GM12878 (cell line): ENCODE data around the gene OPRPN. TPM values are rescaled to one million over a fixed set of nuclear protein-coding genes. Genes with fewer than 3 reads are reported as not detected.

Experiments
- ASH2L ChIP-seq: fragments of 300-600, 200-600 bp; sonication (generic); IDR thresholded peaks from 2 replicates; pipeline ENCODE4 v1.6.1; 2017; ENCODE audit warnings: low read depth, mild to moderate bottlenecking, borderline replicate concordance
- BCL11A ChIP-seq: IDR thresholded peaks from 2 replicates; pipeline ENCODE4 v1.6.1; 2011; ENCODE audit warnings: low read depth, low read length
- BHLHE40 ChIP-seq, 2 experiments: fragments of 450-650 bp in 1 of 2; IDR thresholded peaks; 2 replicates each; pipeline ENCODE4 v1.6.1; 2011 to 2017; ENCODE audit warnings: low read depth in 2 of 2, borderline replicate concordance in 1 of 2, improper control_type of control experiment in 1 of 2, low read length in 1 of 2, mild to moderate bottlenecking in 1 of 2
- BMI1 ChIP-seq: fragments of 450-650 bp; IDR thresholded peaks from 2 replicates; pipeline ENCODE4 v1.6.1; 2016; ENCODE audit warnings: mild to moderate bottlenecking, moderate library complexity, borderline replicate concordance
- CTCF ChIP-seq, 3 experiments: IDR thresholded peaks in 2 of 3; conservative IDR thresholded peaks in 1 of 3; 2 replicates each; pipeline ENCODE4 v1.5.1; 2011; ENCODE audit warnings: low read depth in 3 of 3, low read length in 3 of 3, mild to moderate bottlenecking in 3 of 3, control low read depth in 2 of 3, moderate library complexity in 2 of 3, inconsistent platforms in 1 of 3, mixed read lengths in 1 of 3; ENCODE audit not compliant: control insufficient read depth in 2 of 3, insufficient read depth in 1 of 3; ENCODE audit errors: extremely low read depth in 1 of 3
- E2F4 ChIP-seq: IDR thresholded peaks from 2 replicates; pipeline ENCODE4 v1.6.1; 2012; ENCODE audit warnings: low read depth, low read length, improper control_type of control experiment
- E4F1 ChIP-seq: fragments of 450-650 bp; IDR thresholded peaks from 2 replicates; pipeline ENCODE4 v1.6.1; 2018; ENCODE audit warnings: borderline replicate concordance, mild to moderate bottlenecking; ENCODE audit not compliant: partially characterized antibody
- ELK1 ChIP-seq: IDR thresholded peaks from 2 replicates; pipeline ENCODE4 v1.6.1; 2012; ENCODE audit warnings: low read depth, low read length, improper control_type of control experiment
- FOXM1 ChIP-seq: IDR thresholded peaks from 2 replicates; pipeline ENCODE4 v1.6.1; 2012; ENCODE audit warnings: low read depth, mild to moderate bottlenecking, inconsistent platforms, low read length, moderate library complexity
- HDAC2 ChIP-seq: fragments of 200-600 bp; sonication (generic); IDR thresholded peaks from 2 replicates; pipeline ENCODE4 v1.6.1; 2017
- MEF2B ChIP-seq: fragments of 450-650 bp; IDR thresholded peaks from 2 replicates; pipeline ENCODE4 v1.6.1; 2018; ENCODE audit warnings: mild to moderate bottlenecking, moderate library complexity; ENCODE audit not compliant: partially characterized antibody, poor library complexity, severe bottlenecking
- MYB ChIP-seq: fragments of 150-350 bp; IDR thresholded peaks from 2 replicates; pipeline ENCODE4 v1.6.1; 2014; ENCODE audit warnings: mild to moderate bottlenecking, low read depth, low read length, borderline replicate concordance
- PAX5 ChIP-seq: IDR thresholded peaks from 2 replicates; pipeline ENCODE4 v1.6.1; 2011; ENCODE audit warnings: low read depth, low read length, borderline replicate concordance
- PBX3 ChIP-seq: IDR thresholded peaks from 2 replicates; pipeline ENCODE4 v1.6.1; 2011; ENCODE audit warnings: mild to moderate bottlenecking, low read depth, low read length, moderate library complexity; ENCODE audit not compliant: insufficient replicate concordance
- RAD51 ChIP-seq: fragments of 450-650 bp; IDR thresholded peaks from 2 replicates; pipeline ENCODE4 v1.6.1; 2016; ENCODE audit warnings: moderate library complexity, mild to moderate bottlenecking, inconsistent platforms
- SKIL ChIP-seq: fragments of 450-650 bp; IDR thresholded peaks from 2 replicates; pipeline ENCODE4 v1.6.1; 2017; ENCODE audit warnings: mild to moderate bottlenecking, low read depth, inconsistent platforms; ENCODE audit not compliant: poor library complexity, severe bottlenecking
- SREBF1 ChIP-seq: IDR thresholded peaks from 2 replicates; pipeline ENCODE4 v1.6.1; 2012; ENCODE audit warnings: mild to moderate bottlenecking, low read length
- SREBF2 ChIP-seq: IDR thresholded peaks from 2 replicates; pipeline ENCODE4 v1.6.1; 2012; ENCODE audit warnings: mild to moderate bottlenecking, low read length
- STAT3 ChIP-seq: IDR thresholded peaks from 2 replicates; pipeline ENCODE4 v1.6.1; 2011; ENCODE audit warnings: low read depth, low read length, improper control_type of control experiment
- ZBED1 ChIP-seq: IDR thresholded peaks from 2 replicates; pipeline ENCODE4 v1.6.1; 2016; ENCODE audit warnings: borderline replicate concordance
- polyA plus RNA-seq, 11 experiments: library from polyadenylated mRNA; depleted of rRNA in 4 of 11; unstranded in 6 of 11; stranded (reverse) in 5 of 11; fragments of >200 nt; fragmentation: Nextera tagmentation in 4 of 11; fragmentation: Illumina TruSeq in 1 of 11; extraction: Ambion mirVana in 4 of 11; extraction: Trizol in 1 of 11; gene quantifications; 1 replicate in 1 of 11; 2 replicates in 10 of 11; pipeline versions ENCODE4 v1.2.1 to v1.2.3, GENCODE V29; 2011 to 2016; ENCODE audit warnings: inconsistent platforms in 2 of 11, missing spikeins in 2 of 11, low read depth in 1 of 11
- total RNA-seq, 4 experiments: library from RNA; depleted of rRNA in 3 of 4; stranded (reverse); fragments of >200 nt in 3 of 4; fragmentation: Illumina TruSeq in 1 of 4; extraction: Trizol in 1 of 4; gene quantifications; 2 replicates each; pipeline versions ENCODE4 v1.2.1 to v1.2.3, GENCODE V29; 2013 to 2021

The OPRPN gene
- total and polyA plus RNA-seq, 10 of the 15 experiments (the other 5 are each of a cell fraction or from before 2014, with no cell fraction given), result 0.16 to 0.33 TPM; not detected in 8

- no peak for TF ChIP-seq PBX3
- no peak for TF ChIP-seq HDAC2
- no peak for TF ChIP-seq BCL11A
- no peak for TF ChIP-seq ASH2L
- no peak for TF ChIP-seq E2F4
- no peak for TF ChIP-seq SREBF2
- no peak; the same call in 1 of the 2 replicates for TF ChIP-seq BMI1
- no peak for TF ChIP-seq PAX5
- TF ChIP-seq MEF2B, result peak; percentile 36
- no peak for TF ChIP-seq FOXM1
- TF ChIP-seq ZBED1, result no peak
- TF ChIP-seq E4F1, result no peak
- no peak for TF ChIP-seq STAT3
- 0 out of 4 replicates have a peak, but pooled peaks of 1 of the 2 experiments have one; percentile 40 for TF ChIP-seq BHLHE40 (IDR thresholded peaks at IDR 0.05; ENCODE audit: borderline replicate concordance in 1 of 2, low read depth in 2 of 2, low read length in 1 of 2)
- no peak for TF ChIP-seq SKIL
- TF ChIP-seq ELK1, result no peak
- TF ChIP-seq CTCF (IDR thresholded peaks at IDR 0.05 in 2 of 3, conservative IDR thresholded peaks at IDR 0.05 in 1 of 3; ENCODE audit: control insufficient read depth in 2 of 3, extremely low read depth in 1 of 3, insufficient read depth in 1 of 3, low read depth in 3 of 3, low read length in 3 of 3), result no peak
- no peak for TF ChIP-seq RAD51
- no peak for TF ChIP-seq MYB
- no peak for TF ChIP-seq SREBF1
Measured at GRCh38 chr4:70359115-70359661, 38.6 kb upstream of the OPRPN start (continued).
